A673 (cell line): ENCODE measurements around the gene CYP2D6. TPM values are rescaled to one million over a fixed set of nuclear protein-coding genes. Genes with fewer than 3 reads are reported as not detected.

ENCODE experiments used
- BruUV-seq: library from RNA; stranded (reverse); fragments of 400-500 nt; replicated peaks from 2 replicates; lab custom pipeline; 2021; lab: Mats Ljungman, UMichigan
- CTCF ChIA-PET: fragments of 300-600 bp; sonication (Branson Sonifier 250); formaldehyde crosslinking; loops from one replicate; lab custom pipeline; 2022; ENCODE audit warnings: antibody characterized with exemption; lab: Charles Lee
- POLR2A ChIA-PET: fragments of 300-600 bp; sonication (Branson Sonifier 250); formaldehyde crosslinking; loops from one replicate; lab custom pipeline; 2022; ENCODE audit warnings: antibody characterized with exemption; ENCODE audit not compliant: low non-redundant PET; lab: Charles Lee
- DNase-seq: peaks from one replicate; pipeline ENCODE4 v3.0.0-alpha.2; 2015; ENCODE audit warnings: low spot score
- H3K27ac ChIP-seq: fragments of 200-600 bp; sonication (generic); 2 replicates; pipeline ENCODE4 v1.5.1; 2016; ENCODE audit warnings: mixed run types, low read depth, mild to moderate bottlenecking, mixed read lengths, antibody characterized with exemption, low read length; ENCODE audit not compliant: poor library complexity, severe bottlenecking
- H3K27me3 ChIP-seq: fragments of 200-600 bp; sonication (generic); replicated peaks from 2 replicates; pipeline ENCODE4 v1.6.1; 2017; ENCODE audit warnings: mixed run types, low read depth, mild to moderate bottlenecking, mixed read lengths, antibody characterized with exemption, low read length; ENCODE audit not compliant: insufficient read depth, poor library complexity
- H3K36me3 ChIP-seq: fragments of 200-600 bp; sonication (generic); 2 replicates; pipeline ENCODE4 v1.6.1; 2016; ENCODE audit warnings: mixed run types, mild to moderate bottlenecking, mixed read lengths, antibody characterized with exemption, low read length; ENCODE audit not compliant: insufficient read depth, poor library complexity, severe bottlenecking
- H3K4me1 ChIP-seq: fragments of 200-600 bp; sonication (generic); 2 replicates; pipeline ENCODE4 v1.6.1; 2017; ENCODE audit warnings: mixed run types, mild to moderate bottlenecking, mixed read lengths, antibody characterized with exemption, low read length; ENCODE audit not compliant: insufficient read depth, poor library complexity, severe bottlenecking
- H3K4me3 ChIP-seq: fragments of 200-600 bp; sonication (generic); 2 replicates; pipeline ENCODE4 v1.5.1; 2016; ENCODE audit warnings: low read depth, mixed run types, mild to moderate bottlenecking, mixed read lengths, low read length; ENCODE audit not compliant: poor library complexity, severe bottlenecking
- H3K9me3 ChIP-seq: fragments of 200-600 bp; sonication (generic); 2 replicates; pipeline ENCODE4 v1.6.1; 2016; ENCODE audit warnings: mixed run types, low read depth, mild to moderate bottlenecking, mixed read lengths, antibody characterized with exemption, low read length; ENCODE audit not compliant: poor library complexity, severe bottlenecking
- EZH2 ChIP-seq: fragments of 200-600 bp; sonication (generic); IDR thresholded peaks from 2 replicates; pipeline ENCODE4 v1.6.1; 2017; ENCODE audit warnings: borderline replicate concordance, low read depth, mild to moderate bottlenecking, mixed read lengths, antibody characterized with exemption, low read length; ENCODE audit not compliant: poor library complexity, severe bottlenecking
- intact Hi-C: fragments of 100-400 bp; cut with micrococcal nuclease; formaldehyde crosslinking; loops from one replicate; pipeline ENCODE4 v1.10.0; 2022; ENCODE audit not compliant: unreplicated experiment
- total RNA-seq: library from RNA; stranded (reverse); gene quantifications from 2 replicates; pipeline ENCODE4 v1.2.3, GENCODE V29; 2021
- TF ChIP-seq, protein P1 (sequence below): fragments of 300-800, 200-600 bp; sonication (generic); conservative IDR thresholded peaks from 2 replicates; pipeline ENCODE4 v1.5.1; 2017; ENCODE audit warnings: low read depth, mild to moderate bottlenecking, antibody characterized with exemption, low read length, moderate library complexity, mixed read lengths

The CYP2D6 gene
- total RNA-seq, 1 experiment from 2014 or later = 2.4 TPM

DNA sequence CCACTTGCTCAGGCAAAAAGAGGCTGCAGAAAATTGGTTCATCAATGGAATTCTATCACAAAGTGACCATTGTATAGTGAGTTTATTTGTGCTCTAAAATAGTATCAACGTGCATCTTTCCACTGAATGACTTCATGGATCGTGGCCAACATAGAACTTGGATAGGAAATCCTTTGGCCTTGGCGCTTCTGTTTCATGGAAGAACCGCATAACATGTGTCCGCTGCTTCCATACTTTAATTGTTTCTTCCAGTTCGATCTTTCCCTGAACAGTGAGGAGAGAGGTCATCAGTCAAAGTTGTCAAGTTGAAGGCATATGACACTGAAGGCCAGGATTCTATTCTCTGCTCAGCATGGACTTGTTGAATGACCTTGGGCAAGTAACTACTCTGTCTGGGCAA, 44.6 kb downstream of the CYP2D6 start:
- peaks cover 8% of the 10 kb centered on the region for H3K9me3 ChIP-seq
- peaks cover 61% of the 10 kb centered on the region for H3K36me3 ChIP-seq
- no peaks in the 10 kb centered on the region for H3K4me1 ChIP-seq
- POLR2A ChIA-PET = no interaction called here
- no peak for TF ChIP-seq EZH2
- TF ChIP-seq, protein P1, sequence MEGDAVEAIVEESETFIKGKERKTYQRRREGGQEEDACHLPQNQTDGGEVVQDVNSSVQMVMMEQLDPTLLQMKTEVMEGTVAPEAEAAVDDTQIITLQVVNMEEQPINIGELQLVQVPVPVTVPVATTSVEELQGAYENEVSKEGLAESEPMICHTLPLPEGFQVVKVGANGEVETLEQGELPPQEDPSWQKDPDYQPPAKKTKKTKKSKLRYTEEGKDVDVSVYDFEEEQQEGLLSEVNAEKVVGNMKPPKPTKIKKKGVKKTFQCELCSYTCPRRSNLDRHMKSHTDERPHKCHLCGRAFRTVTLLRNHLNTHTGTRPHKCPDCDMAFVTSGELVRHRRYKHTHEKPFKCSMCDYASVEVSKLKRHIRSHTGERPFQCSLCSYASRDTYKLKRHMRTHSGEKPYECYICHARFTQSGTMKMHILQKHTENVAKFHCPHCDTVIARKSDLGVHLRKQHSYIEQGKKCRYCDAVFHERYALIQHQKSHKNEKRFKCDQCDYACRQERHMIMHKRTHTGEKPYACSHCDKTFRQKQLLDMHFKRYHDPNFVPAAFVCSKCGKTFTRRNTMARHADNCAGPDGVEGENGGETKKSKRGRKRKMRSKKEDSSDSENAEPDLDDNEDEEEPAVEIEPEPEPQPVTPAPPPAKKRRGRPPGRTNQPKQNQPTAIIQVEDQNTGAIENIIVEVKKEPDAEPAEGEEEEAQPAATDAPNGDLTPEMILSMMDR = no peak
- intact Hi-C loops = no loop called here
- H3K27ac ChIP-seq = no peak overlapping the region
- no peak for DNase-seq
- H3K4me3 ChIP-seq = no peak overlapping the region
- BruUV-seq = no TSS peak
- CTCF ChIA-PET = no interaction called here
- H3K27me3 ChIP-seq = no peaks in the 10 kb centered on the region

- Histone ChIP-seq H3K4me3 (no peak overlapping the region), H3K27ac (no peak overlapping the region), H3K36me3 (peaks cover 61% of the 10 kb centered on the region), H3K4me1 (peaks cover 7% of the 10 kb centered on the region), H3K9me3 (peaks cover 8% of the 10 kb centered on the region), H3K27me3 (no peaks in the 10 kb centered on the region)
- no peak for TF ChIP-seq EZH2
- TF ChIP-seq, protein P1 = no peak
- no TSS peak for BruUV-seq
- ChIA-PET CTCF (interaction anchor here (0.6 kb wide), 1 partner anchor 359 kb away, joined by 3 read pairs; no protein-coding TSS in a partner anchor), POLR2A (no interaction called here)
- intact Hi-C loops = no loop called here
- DNase-seq = no peak
These were observed 45.7 kb downstream of the CYP2D6 start for GRCh38 chr22:42084874-42085273.

GRCh38 chr22:42083119-42083518, 47.5 kb downstream of the CYP2D6 start:
- CTCF ChIA-PET = interaction anchor here (0.5 kb wide), 1 partner anchor 883 kb away, joined by 3 read pairs; no protein-coding TSS in a partner anchor
- H3K9me3 ChIP-seq = no peaks in the 10 kb centered on the region
- no peak for TF ChIP-seq EZH2
- TF ChIP-seq, protein P1 = no peak
- H3K27ac ChIP-seq = no peak overlapping the region
- intact Hi-C loops = no loop called here
- POLR2A ChIA-PET = interaction anchor here (0.5 kb wide), 1 partner anchor 374 kb away, joined by 5 read pairs; no protein-coding TSS in a partner anchor
- H3K36me3 ChIP-seq = peaks cover 48% of the 10 kb centered on the region
- H3K27me3 ChIP-seq = no peaks in the 10 kb centered on the region
- DNase-seq = no peak
- peaks cover 13% of the 10 kb centered on the region for H3K4me1 ChIP-seq
- no TSS peak for BruUV-seq
- H3K4me3 ChIP-seq = no peak overlapping the region
